ENCODE results near the gene COBL. TPM values are rescaled to one million over a fixed set of nuclear protein-coding genes. Genes with fewer than 3 reads are reported as not detected.

Gene COBL
- total and polyA plus RNA-seq, 2 experiments from 2014 or later = not detected

DNA sequence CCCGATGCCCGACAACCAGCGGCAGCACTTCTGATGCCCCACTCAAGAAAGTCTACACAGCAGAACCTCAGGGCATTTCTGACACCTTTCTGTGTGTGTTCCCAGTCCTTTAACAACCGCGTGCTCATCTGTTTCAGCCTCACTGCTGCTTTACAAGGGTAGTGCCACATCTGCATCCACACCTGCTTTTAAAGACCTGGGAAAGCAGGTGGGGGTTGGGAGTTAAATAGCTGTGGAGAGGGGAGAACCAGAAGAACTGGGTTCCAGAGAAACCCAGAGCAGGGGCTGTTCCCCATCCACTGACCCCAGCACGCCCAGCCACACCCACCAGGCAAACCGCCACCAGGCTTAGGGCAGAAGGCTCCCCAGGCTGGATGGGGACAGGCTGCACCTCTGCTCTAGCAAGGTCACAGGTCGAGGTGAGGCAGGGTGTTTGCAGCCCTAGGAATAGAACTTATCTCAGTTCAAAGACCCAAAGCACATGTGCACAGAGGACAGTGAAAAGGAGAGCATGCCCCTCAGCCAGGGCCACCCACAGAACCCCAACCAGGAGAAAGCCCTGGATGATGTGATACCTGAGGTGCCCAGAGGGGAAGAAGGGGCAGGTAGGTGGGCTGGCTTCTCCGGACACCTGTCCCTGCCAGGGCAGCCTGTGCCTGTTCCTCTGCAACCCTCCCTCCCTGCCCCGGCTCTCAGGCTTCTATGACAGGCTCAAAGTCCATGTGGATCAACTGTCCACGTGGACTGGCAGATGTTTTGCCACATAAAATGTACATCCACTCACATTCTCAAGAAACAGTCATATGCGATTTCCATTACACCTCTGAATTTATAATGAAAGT lies 51.3 kb downstream of the COBL start:
- H3K9ac ChIP-seq = no peak overlapping the region
- H3K9me3 ChIP-seq (ENCODE audit: low read depth) = no peaks in the 10 kb centered on the region
- no peak overlapping the region for H2AFZ ChIP-seq
- no peaks in the 10 kb centered on the region for H4K20me1 ChIP-seq (ENCODE audit: insufficient read depth)
- no peaks in the 10 kb centered on the region for H3K27me3 ChIP-seq (replicated peaks; ENCODE audit: insufficient read depth)
- H3K36me3 ChIP-seq (ENCODE audit: low read depth) = no peaks in the 10 kb centered on the region
- H3K9me2 ChIP-seq (ENCODE audit: insufficient read depth) = no peaks in the 10 kb centered on the region
- H3K4me2 ChIP-seq (ENCODE audit: unreplicated experiment) = no peak overlapping the region
- no peak for DNase-seq
- TF ChIP-seq EZH2phosphoT487 (IDR thresholded peaks at IDR 0.05; ENCODE audit: insufficient read depth, low read depth) = no peak
- TF ChIP-seq EZH2 (IDR thresholded peaks at IDR 0.05; ENCODE audit: insufficient read depth, poor library complexity, severe bottlenecking) = no peak
- H3K27ac ChIP-seq = no peak overlapping the region
- no peaks in the 10 kb centered on the region for H3F3A ChIP-seq (ENCODE audit: insufficient read depth)
- in situ Hi-C loops (cut with MboI) = no loop called here
- no peaks in the 10 kb centered on the region for H3K4me1 ChIP-seq (ENCODE audit: insufficient read depth)
- WGBS, 2 experiments (ENCODE audit: low coverage in 1 of 2, low lambda C conversion rate in 2 of 2, missing lambda C conversion rate in 2 of 2) = 33 to 44% methylated on average over 12 of the region's 12 CpGs
- no peak overlapping the region for H3K4me3 ChIP-seq
- H3K79me2 ChIP-seq (ENCODE audit: insufficient read depth) = no peaks in the 10 kb centered on the region

DNA sequence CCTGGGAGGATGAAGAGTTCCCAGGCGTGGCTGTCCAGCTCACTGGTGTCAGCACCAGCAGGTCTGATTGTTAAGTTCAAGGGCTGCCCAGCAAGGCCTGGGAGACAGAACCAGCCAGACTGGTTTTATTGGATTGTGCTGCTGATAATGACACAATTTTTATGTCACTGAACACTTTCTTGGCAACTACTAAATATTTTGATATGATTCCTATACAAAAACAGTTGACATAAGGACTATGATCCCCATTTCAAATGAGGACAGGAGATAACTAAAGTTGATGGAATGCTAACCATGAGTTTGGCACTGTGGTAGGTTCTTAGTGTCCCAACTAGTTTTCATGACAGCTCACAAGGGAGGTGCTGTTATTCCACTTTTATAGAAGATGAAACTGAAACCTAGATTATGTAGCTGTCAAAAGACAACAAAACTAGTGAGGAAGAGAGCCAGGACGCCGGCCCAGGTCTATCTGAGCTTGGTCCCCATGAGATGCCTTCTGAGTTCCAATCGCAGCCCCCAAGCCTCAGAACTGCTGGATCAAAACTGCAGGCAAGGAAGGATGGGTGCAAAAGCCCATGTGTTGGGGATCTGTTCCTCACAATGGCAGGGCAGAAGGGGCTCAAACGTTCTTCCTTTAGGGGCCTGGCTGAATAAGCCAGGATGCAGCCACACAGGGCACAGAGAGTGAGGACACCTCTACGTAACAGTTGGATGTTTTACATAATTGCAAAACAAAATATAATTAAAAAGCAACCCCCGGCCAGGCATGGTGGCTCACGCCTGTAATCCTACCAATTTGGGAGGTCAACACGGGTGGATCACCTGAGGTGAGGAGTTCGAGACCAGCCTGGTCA lies 52.8 kb downstream of the COBL start:
- H3F3A ChIP-seq (ENCODE audit: insufficient read depth) = no peaks in the 10 kb centered on the region
- H3K4me2 ChIP-seq (ENCODE audit: unreplicated experiment) = no peak overlapping the region
- H3K9me3 ChIP-seq (ENCODE audit: low read depth) = no peaks in the 10 kb centered on the region
- no peak for TF ChIP-seq EZH2phosphoT487 (IDR thresholded peaks at IDR 0.05; ENCODE audit: insufficient read depth, low read depth)
- TF ChIP-seq EZH2 (IDR thresholded peaks at IDR 0.05; ENCODE audit: insufficient read depth, poor library complexity, severe bottlenecking) = no peak
- H3K27ac ChIP-seq = no peak overlapping the region
- 15 to 29% methylated on average over 10 of the region's 10 CpGs for WGBS, 2 experiments (ENCODE audit: low coverage in 1 of 2, low lambda C conversion rate in 2 of 2, missing lambda C conversion rate in 2 of 2)
- in situ Hi-C loops (cut with MboI) = no loop called here
- no peaks in the 10 kb centered on the region for H3K27me3 ChIP-seq (replicated peaks; ENCODE audit: insufficient read depth)
- H4K20me1 ChIP-seq (ENCODE audit: insufficient read depth) = no peaks in the 10 kb centered on the region
- no peak overlapping the region for H3K4me3 ChIP-seq
- no peak overlapping the region for H3K9ac ChIP-seq
- no peak overlapping the region for H2AFZ ChIP-seq
- H3K79me2 ChIP-seq (ENCODE audit: insufficient read depth) = no peaks in the 10 kb centered on the region
- no peak for DNase-seq
- H3K4me1 ChIP-seq (ENCODE audit: insufficient read depth) = no peaks in the 10 kb centered on the region
- no peaks in the 10 kb centered on the region for H3K9me2 ChIP-seq (ENCODE audit: insufficient read depth)
- no peaks in the 10 kb centered on the region for H3K36me3 ChIP-seq (ENCODE audit: low read depth)

DNA sequence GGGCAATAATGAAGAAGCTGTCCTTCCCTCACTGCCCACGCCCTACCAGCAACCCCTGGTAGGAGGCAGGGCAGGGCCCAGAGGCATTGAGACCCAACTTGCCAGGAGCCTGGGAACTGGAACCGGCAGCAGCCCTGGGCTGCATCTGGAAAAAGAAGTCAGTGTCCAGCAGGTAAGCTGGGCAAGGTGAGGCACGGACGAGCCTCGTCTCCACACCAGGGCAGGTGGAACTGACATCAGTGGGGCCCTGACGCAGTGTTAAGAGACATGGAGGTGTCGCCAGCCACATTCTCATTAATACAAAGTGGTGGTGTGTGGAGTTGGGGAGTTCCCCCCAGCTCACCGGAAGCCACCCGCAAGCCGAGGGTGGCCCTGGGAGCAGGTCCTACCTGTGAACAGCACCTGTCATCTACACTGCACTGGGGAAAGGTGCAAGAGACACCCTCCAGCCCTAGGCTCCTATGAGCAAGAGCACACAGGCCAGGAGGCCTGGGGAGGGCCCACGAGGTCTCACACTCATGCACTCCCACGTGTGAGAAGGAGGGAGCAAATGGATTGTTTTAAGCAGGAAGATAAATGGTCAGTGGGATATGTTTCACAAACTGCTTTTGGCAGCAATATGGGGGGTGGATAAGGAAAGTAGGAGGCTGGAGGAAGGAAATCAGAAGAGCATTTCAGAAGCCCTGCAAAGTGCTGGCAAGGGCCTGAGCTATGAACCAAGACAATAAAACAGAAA lies 53.6 kb downstream of the COBL start:
- Histone ChIP-seq H4K20me1 (ENCODE audit: insufficient read depth) (no peaks in the 10 kb centered on the region), H3K4me2 (ENCODE audit: unreplicated experiment) (no peak overlapping the region), H3K9ac (no peak overlapping the region), H3K4me1 (ENCODE audit: insufficient read depth) (no peaks in the 10 kb centered on the region), H3K79me2 (ENCODE audit: insufficient read depth) (no peaks in the 10 kb centered on the region), H2AFZ (no peak overlapping the region), H3K27me3 (replicated peaks; ENCODE audit: insufficient read depth) (no peaks in the 10 kb centered on the region), H3K9me3 (ENCODE audit: low read depth) (no peaks in the 10 kb centered on the region), H3K27ac (no peak overlapping the region), H3K36me3 (ENCODE audit: low read depth) (no peaks in the 10 kb centered on the region), H3K9me2 (ENCODE audit: insufficient read depth) (no peaks in the 10 kb centered on the region), H3K4me3 (no peak overlapping the region), H3F3A (ENCODE audit: insufficient read depth) (no peaks in the 10 kb centered on the region)
- WGBS, 2 experiments (ENCODE audit: low coverage in 1 of 2, low lambda C conversion rate in 2 of 2, missing lambda C conversion rate in 2 of 2) = 16 to 27% methylated on average over 10 to 12 of the region's 12 CpGs
- DNase-seq = no peak
- TF ChIP-seq EZH2 (IDR thresholded peaks at IDR 0.05; ENCODE audit: insufficient read depth, poor library complexity, severe bottlenecking) = no peak
- TF ChIP-seq EZH2phosphoT487 (IDR thresholded peaks at IDR 0.05; ENCODE audit: insufficient read depth, low read depth) = no peak
- in situ Hi-C loops (cut with MboI) = no loop called here

Measured in GM23248 (cell line).